Measurements from ENCODE around the gene C16orf96. TPM values are rescaled to one million over a fixed set of nuclear protein-coding genes. Genes with fewer than 3 reads are reported as not detected.

Gene C16orf96
- total RNA-seq, 1 donor from 2014 or later: 0.30 TPM

GRCh38 chr16:4636196-4636595 is 80.1 kb downstream of the C16orf96 start:
- no peak overlapping the region for H3K27ac Mint-ChIP-seq (ENCODE audit: unreplicated experiment)
- no peaks in the 10 kb centered on the region for H3K27me3 Mint-ChIP-seq (ENCODE audit: low read depth)

GRCh38 chr16:4637501-4638166 is 81.5 kb downstream of the C16orf96 start:
- Mint-ChIP-seq H3K36me3 (ENCODE audit: low read depth) (no peaks in the 10 kb centered on the region), H3K9me3 (no peaks in the 10 kb centered on the region), H3K27ac (ENCODE audit: unreplicated experiment) (no peak overlapping the region), H3K4me3 (no peak overlapping the region), H3K4me1 (peaks cover 7% of the 10 kb centered on the region), H3K27me3 (ENCODE audit: low read depth) (no peaks in the 10 kb centered on the region)
- TF ChIP-seq, protein P1, sequence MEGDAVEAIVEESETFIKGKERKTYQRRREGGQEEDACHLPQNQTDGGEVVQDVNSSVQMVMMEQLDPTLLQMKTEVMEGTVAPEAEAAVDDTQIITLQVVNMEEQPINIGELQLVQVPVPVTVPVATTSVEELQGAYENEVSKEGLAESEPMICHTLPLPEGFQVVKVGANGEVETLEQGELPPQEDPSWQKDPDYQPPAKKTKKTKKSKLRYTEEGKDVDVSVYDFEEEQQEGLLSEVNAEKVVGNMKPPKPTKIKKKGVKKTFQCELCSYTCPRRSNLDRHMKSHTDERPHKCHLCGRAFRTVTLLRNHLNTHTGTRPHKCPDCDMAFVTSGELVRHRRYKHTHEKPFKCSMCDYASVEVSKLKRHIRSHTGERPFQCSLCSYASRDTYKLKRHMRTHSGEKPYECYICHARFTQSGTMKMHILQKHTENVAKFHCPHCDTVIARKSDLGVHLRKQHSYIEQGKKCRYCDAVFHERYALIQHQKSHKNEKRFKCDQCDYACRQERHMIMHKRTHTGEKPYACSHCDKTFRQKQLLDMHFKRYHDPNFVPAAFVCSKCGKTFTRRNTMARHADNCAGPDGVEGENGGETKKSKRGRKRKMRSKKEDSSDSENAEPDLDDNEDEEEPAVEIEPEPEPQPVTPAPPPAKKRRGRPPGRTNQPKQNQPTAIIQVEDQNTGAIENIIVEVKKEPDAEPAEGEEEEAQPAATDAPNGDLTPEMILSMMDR (conservative IDR thresholded peaks at IDR 0.05): no peak
- no peak for DNase-seq (ENCODE audit: low read depth, low spot score)

More at GRCh38 chr16:4636196-4636595, 80.1 kb downstream of the C16orf96 start:
- Mint-ChIP-seq H3K4me3 (no peak overlapping the region), H3K36me3 (ENCODE audit: low read depth) (peaks cover 6% of the 10 kb centered on the region), H3K9me3 (peaks cover 4% of the 10 kb centered on the region), H3K4me1 (peaks cover 7% of the 10 kb centered on the region)
- DNase-seq (ENCODE audit: low read depth, low spot score): no peak
- TF ChIP-seq, protein P1 (conservative IDR thresholded peaks at IDR 0.05): no peak

DNA sequence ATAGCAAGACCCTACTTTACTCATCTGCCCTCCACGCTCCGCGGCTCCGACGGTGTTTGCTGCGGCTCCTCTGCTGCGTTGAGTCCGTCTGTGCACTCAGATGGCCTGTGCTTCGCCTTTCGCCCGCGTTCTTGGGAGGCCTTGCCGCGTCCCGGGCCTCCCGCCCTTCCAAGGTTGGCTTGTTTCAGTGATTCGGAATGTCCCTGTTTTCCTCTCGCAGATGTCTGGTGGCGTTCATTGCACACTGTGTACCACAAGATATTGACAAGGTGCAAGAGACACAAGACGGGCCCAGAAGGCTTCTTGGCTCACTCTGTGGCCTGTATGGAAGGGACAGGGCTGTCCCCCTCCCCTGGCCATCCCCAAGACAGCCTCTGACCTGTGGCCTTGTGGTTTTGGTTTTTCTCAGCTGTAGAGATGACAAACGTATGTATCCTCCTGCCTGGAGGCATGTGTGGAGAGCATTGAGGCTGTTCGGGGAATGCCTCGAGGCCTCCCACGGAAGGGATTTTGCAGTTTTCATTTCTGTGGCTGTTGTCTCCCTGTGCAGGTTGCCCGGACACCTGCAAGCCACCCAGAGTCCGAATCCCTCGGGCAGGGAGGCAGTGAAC is 83.9 kb downstream of the C16orf96 start:
- no peaks in the 10 kb centered on the region for H3K9me3 Mint-ChIP-seq
- H3K4me3 Mint-ChIP-seq: no peak overlapping the region
- no peaks in the 10 kb centered on the region for H3K36me3 Mint-ChIP-seq (ENCODE audit: low read depth)
- H3K4me1 Mint-ChIP-seq: peaks cover 7% of the 10 kb centered on the region
- no peaks in the 10 kb centered on the region for H3K27me3 Mint-ChIP-seq (ENCODE audit: low read depth)
- peak overlapping the region; percentile 82 for H3K27ac Mint-ChIP-seq (ENCODE audit: unreplicated experiment)
- no peak for DNase-seq (ENCODE audit: low read depth, low spot score)
- TF ChIP-seq, protein P1 (conservative IDR thresholded peaks at IDR 0.05): no peak

DNA sequence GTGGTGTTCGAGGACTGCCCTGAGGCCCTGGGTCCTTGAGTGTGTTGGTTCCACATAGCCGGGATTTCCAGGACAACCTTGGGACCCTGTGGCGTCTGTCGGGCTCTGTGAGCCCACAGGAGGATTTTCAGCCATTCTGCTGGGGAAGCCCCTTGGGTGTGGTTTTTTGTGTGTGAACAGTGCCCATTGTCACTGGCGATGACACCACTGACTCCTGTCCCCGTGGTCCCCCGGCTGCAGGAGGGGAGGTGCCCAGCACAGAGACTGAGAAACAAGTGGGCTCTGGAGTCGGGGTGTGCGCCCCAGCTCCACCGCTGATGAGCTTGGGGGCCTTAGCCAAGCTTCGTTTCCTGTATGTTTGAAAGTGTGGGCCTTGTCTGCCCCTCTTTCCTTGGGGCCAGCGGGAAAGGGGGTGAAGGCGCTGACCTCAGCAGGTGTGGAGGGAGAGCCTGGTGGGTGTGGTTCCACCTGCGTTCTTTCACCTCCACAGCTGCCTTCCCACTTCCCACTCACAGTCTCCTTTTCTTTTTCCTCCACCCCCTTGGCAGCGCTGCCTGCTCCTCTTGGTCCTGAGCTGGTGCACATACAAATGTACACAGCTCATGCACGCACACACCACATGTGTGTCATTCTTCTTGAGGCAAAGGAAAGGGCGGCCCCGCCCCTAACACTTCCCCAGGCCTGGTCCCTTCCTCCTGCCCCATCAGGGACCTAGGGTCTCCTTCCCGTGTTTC is 84.6 kb downstream of the C16orf96 start:
- H3K9me3 Mint-ChIP-seq: no peaks in the 10 kb centered on the region
- no peak for DNase-seq (ENCODE audit: low read depth, low spot score)
- TF ChIP-seq, protein P1 (conservative IDR thresholded peaks at IDR 0.05): no peak
- no peak overlapping the region for H3K4me3 Mint-ChIP-seq
- H3K4me1 Mint-ChIP-seq: peaks cover 7% of the 10 kb centered on the region
- no peaks in the 10 kb centered on the region for H3K36me3 Mint-ChIP-seq (ENCODE audit: low read depth)
- H3K27ac Mint-ChIP-seq (ENCODE audit: unreplicated experiment): no peak overlapping the region
- H3K27me3 Mint-ChIP-seq (ENCODE audit: low read depth): no peaks in the 10 kb centered on the region

DNA sequence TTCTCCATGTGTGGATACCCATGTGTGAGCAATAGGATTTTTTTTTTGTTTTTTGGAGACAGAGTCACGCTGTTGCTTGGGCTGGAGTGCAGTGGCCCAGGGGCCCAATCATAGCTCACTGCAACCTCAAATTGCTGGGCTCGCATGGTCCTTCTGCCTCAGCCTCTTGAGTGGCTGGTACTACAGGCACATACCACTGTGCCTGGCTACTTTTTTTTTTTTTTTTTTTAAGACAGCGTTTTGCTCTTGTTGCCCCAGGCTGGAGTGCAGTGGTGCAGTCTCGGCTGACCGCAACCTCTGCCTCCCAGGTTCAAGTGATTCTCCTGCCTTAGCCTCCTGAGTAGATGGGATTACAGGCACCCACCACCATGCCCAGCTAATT is 85.2 kb downstream of the C16orf96 start:
- no peaks in the 10 kb centered on the region for H3K9me3 Mint-ChIP-seq
- H3K4me3 Mint-ChIP-seq: no peak overlapping the region
- no peak overlapping the region for H3K27ac Mint-ChIP-seq (ENCODE audit: unreplicated experiment)
- no peaks in the 10 kb centered on the region for H3K27me3 Mint-ChIP-seq (ENCODE audit: low read depth)
- DNase-seq (ENCODE audit: low read depth, low spot score): no peak
- TF ChIP-seq, protein P1 (conservative IDR thresholded peaks at IDR 0.05): no peak
- H3K36me3 Mint-ChIP-seq (ENCODE audit: low read depth): no peaks in the 10 kb centered on the region
- peaks cover 7% of the 10 kb centered on the region for H3K4me1 Mint-ChIP-seq

All from neural crest cell (in vitro differentiated cells).